ENCODE measurements around the gene TEX54.

GRCh38 chr11:62811659-62812058, 21.0 kb downstream of the TEX54 start:
- no peak for TF ChIP-seq ZNF274 (CRISPR knock-in tag; IDR thresholded peaks at IDR 0.05)
- TF ChIP-seq, protein P1, sequence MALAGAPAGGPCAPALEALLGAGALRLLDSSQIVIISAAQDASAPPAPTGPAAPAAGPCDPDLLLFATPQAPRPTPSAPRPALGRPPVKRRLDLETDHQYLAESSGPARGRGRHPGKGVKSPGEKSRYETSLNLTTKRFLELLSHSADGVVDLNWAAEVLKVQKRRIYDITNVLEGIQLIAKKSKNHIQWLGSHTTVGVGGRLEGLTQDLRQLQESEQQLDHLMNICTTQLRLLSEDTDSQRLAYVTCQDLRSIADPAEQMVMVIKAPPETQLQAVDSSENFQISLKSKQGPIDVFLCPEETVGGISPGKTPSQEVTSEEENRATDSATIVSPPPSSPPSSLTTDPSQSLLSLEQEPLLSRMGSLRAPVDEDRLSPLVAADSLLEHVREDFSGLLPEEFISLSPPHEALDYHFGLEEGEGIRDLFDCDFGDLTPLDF (CRISPR knock-in tag; IDR thresholded peaks at IDR 0.05), result no peak
- no peak for TF ChIP-seq ZNF292 (CRISPR knock-in tag; IDR thresholded peaks at IDR 0.05; ENCODE audit: borderline replicate concordance, low read depth)
- no peak for TF ChIP-seq ZKSCAN1 (IDR thresholded peaks at IDR 0.05; ENCODE audit: low read length)
- no peak for TF ChIP-seq POLR2A (IDR thresholded peaks at IDR 0.05; ENCODE audit: insufficient read depth in 1 of 2, low read depth in 2 of 2, low read length in 2 of 2)
- no peak for TF ChIP-seq SMC3 (IDR thresholded peaks at IDR 0.05; ENCODE audit: low read length)
- no peak for TF ChIP-seq ZBTB1 (CRISPR knock-in tag; IDR thresholded peaks at IDR 0.05; ENCODE audit: borderline replicate concordance)
- no peak for TF ChIP-seq POLR2AphosphoS5 (IDR thresholded peaks at IDR 0.05; ENCODE audit: low read depth, low read length)
- TF ChIP-seq TAF1 (CRISPR knock-in tag; IDR thresholded peaks at IDR 0.05), result no peak
